H9 (cell line): ENCODE data around the gene NDP. TPM values are rescaled to one million over a fixed set of nuclear protein-coding genes. Genes with fewer than 3 reads are reported as not detected.

Experiments
- DNase-seq: peaks from one replicate; pipeline ENCODE4 v3.0.0-alpha.2; 2017
- H2AFZ ChIP-seq: one replicate; pipeline ENCODE4 v1.6.1; 2013; ENCODE audit warnings: mild to moderate bottlenecking, low read length, control low read depth, moderate library complexity
- H2AK5ac ChIP-seq: 2 replicates; pipeline ENCODE4 v1.6.1; 2013; ENCODE audit warnings: low read length, control low read depth, mixed read lengths; ENCODE audit not compliant: insufficient read length
- H2BK120ac ChIP-seq: one replicate; pipeline ENCODE4 v1.6.1; 2013; ENCODE audit warnings: low read depth, mild to moderate bottlenecking, low read length, control low read depth, inconsistent platforms; ENCODE audit not compliant: poor library complexity, severe bottlenecking
- H2BK12ac ChIP-seq: 2 replicates; pipeline ENCODE4 v1.6.1; 2013; ENCODE audit warnings: low read length, control low read depth, mixed read lengths, low read depth; ENCODE audit not compliant: insufficient read length
- H2BK15ac ChIP-seq: 2 replicates; pipeline ENCODE4 v1.6.1; 2013; ENCODE audit warnings: low read depth, low read length, control low read depth
- H2BK20ac ChIP-seq: one replicate; pipeline ENCODE4 v1.6.1; 2013; ENCODE audit warnings: low read depth, mild to moderate bottlenecking, low read length, control low read depth, inconsistent platforms; ENCODE audit not compliant: poor library complexity, severe bottlenecking
- H2BK5ac ChIP-seq: 2 replicates; pipeline ENCODE4 v1.6.1; 2013; ENCODE audit warnings: low read length, control low read depth, mixed read lengths; ENCODE audit not compliant: insufficient read length
- H3K14ac ChIP-seq: 2 replicates; pipeline ENCODE4 v1.6.1; 2013; ENCODE audit warnings: low read length, control low read depth; ENCODE audit not compliant: insufficient read depth
- H3K18ac ChIP-seq: 2 replicates; pipeline ENCODE4 v1.6.1; 2013; ENCODE audit warnings: low read depth, mild to moderate bottlenecking, mixed read lengths, low read length, control low read depth; ENCODE audit not compliant: insufficient read length
- H3K23ac ChIP-seq: 2 replicates; pipeline ENCODE4 v1.6.1; 2013; ENCODE audit warnings: low read length, control low read depth, mixed read lengths, low read depth; ENCODE audit not compliant: insufficient read length
- H3K23me2 ChIP-seq: 2 replicates; pipeline ENCODE4 v1.6.1; 2013; ENCODE audit warnings: low read depth, mild to moderate bottlenecking, mixed read lengths, low read length, control low read depth; ENCODE audit not compliant: insufficient read length, poor library complexity, severe bottlenecking
- H3K27ac ChIP-seq: 2 replicates; pipeline ENCODE4 v1.5.1; 2013; ENCODE audit warnings: low read length, control low read depth, mixed read lengths, low read depth; ENCODE audit not compliant: insufficient read length
- H3K27me3 ChIP-seq: 2 replicates; pipeline ENCODE4 v1.6.1; 2013; ENCODE audit warnings: low read length, control low read depth, inconsistent platforms; ENCODE audit not compliant: insufficient read depth
- H3K4ac ChIP-seq: 2 replicates; pipeline ENCODE4 v1.6.1; 2013; ENCODE audit warnings: low read depth, mild to moderate bottlenecking, control low read depth, inconsistent platforms, low read length, moderate library complexity
- H3K4me1 ChIP-seq: 2 replicates; pipeline ENCODE4 v1.6.1; 2013; ENCODE audit warnings: low read length, control low read depth, inconsistent platforms; ENCODE audit not compliant: insufficient read depth
- H3K4me2 ChIP-seq: 2 replicates; pipeline ENCODE4 v1.6.1; 2013; ENCODE audit warnings: low read length, control low read depth, mixed read lengths; ENCODE audit not compliant: insufficient read length, insufficient read depth
- H3K56ac ChIP-seq: 2 replicates; pipeline ENCODE4 v1.6.1; 2013; ENCODE audit warnings: low read depth, mild to moderate bottlenecking, mixed read lengths, low read length, control low read depth; ENCODE audit not compliant: insufficient read length
- H3K79me1 ChIP-seq: 2 replicates; pipeline ENCODE4 v1.6.1; 2013; ENCODE audit warnings: low read depth, mild to moderate bottlenecking, moderate library complexity, low read length, control low read depth, inconsistent platforms; ENCODE audit not compliant: insufficient read depth, poor library complexity, severe bottlenecking
- H3K79me2 ChIP-seq: 2 replicates; pipeline ENCODE4 v1.6.1; 2013; ENCODE audit warnings: low read length, control low read depth, inconsistent platforms; ENCODE audit not compliant: insufficient read depth
- H3K9ac ChIP-seq: 2 replicates; pipeline ENCODE4 v1.6.1; 2013; ENCODE audit warnings: low read length, control low read depth, mixed read lengths; ENCODE audit not compliant: insufficient read length; ENCODE audit errors: extremely low read depth
- H3K9me3 ChIP-seq: one replicate; pipeline ENCODE4 v1.6.1; 2013; ENCODE audit warnings: low read depth, low read length, inconsistent platforms; ENCODE audit not compliant: control insufficient read depth
- H3T11ph ChIP-seq: one replicate; pipeline ENCODE4 v1.6.1; 2013; ENCODE audit warnings: mild to moderate bottlenecking, low read length, control low read depth, inconsistent platforms
- H4K20me1 ChIP-seq: one replicate; pipeline ENCODE4 v1.6.1; 2013; ENCODE audit not compliant: control insufficient read depth, insufficient read length, insufficient read depth
- H4K5ac ChIP-seq: 2 replicates; pipeline ENCODE4 v1.6.1; 2013; ENCODE audit warnings: low read depth, mild to moderate bottlenecking, mixed read lengths, low read length, control low read depth; ENCODE audit not compliant: insufficient read length
- H4K8ac ChIP-seq: replicated peaks from 2 replicates; pipeline ENCODE4 v1.6.1; 2013; ENCODE audit warnings: low read length, control low read depth, mixed read lengths, low read depth; ENCODE audit not compliant: insufficient read length
- H4K91ac ChIP-seq: 2 replicates; pipeline ENCODE4 v1.6.1; 2013; ENCODE audit warnings: low read depth, mild to moderate bottlenecking, moderate library complexity, mixed read lengths, low read length, control low read depth; ENCODE audit not compliant: insufficient read length
- H3K27ac Mint-ChIP-seq, 3 experiments: 2 replicates in 2 of 3; 3 replicates in 1 of 3; pipeline ENCODE4 v1.8.0; 2020 to 2021; ENCODE audit warnings: mixed read lengths in 3 of 3, mild to moderate bottlenecking in 1 of 3, moderate library complexity in 1 of 3
- H3K27me3 Mint-ChIP-seq: 2 replicates; pipeline ENCODE4 v1.8.0; 2021; ENCODE audit warnings: low read depth, mild to moderate bottlenecking, moderate library complexity, mixed read lengths
- H3K36me3 Mint-ChIP-seq, 3 experiments: 2 replicates in 2 of 3; 3 replicates in 1 of 3; pipeline ENCODE4 v1.8.0; 2020 to 2021; ENCODE audit warnings: low read depth in 3 of 3, mixed read lengths in 3 of 3; ENCODE audit not compliant: insufficient read depth in 1 of 3
- H3K4me1 Mint-ChIP-seq, 2 experiments: 2 replicates each; pipeline ENCODE4 v1.8.0; 2020; ENCODE audit warnings: mixed read lengths in 2 of 2
- H3K4me3 Mint-ChIP-seq, 2 experiments: 2 replicates in 1 of 2; 3 replicates in 1 of 2; pipeline ENCODE4 v1.8.0; 2020 to 2021; ENCODE audit warnings: mild to moderate bottlenecking in 2 of 2, mixed read lengths in 2 of 2, moderate library complexity in 1 of 2
- H3K9me3 Mint-ChIP-seq, 2 experiments: 2 replicates in 1 of 2; 3 replicates in 1 of 2; pipeline ENCODE4 v1.8.0; 2020; ENCODE audit warnings: mild to moderate bottlenecking in 2 of 2, mixed read lengths in 2 of 2, moderate library complexity in 1 of 2
- WGBS: extraction: QIAGEN DNeasy Blood & Tissue Kit; methylation state at CpG from one replicate; pipeline ENCODE4 v1.1.7; 2013; ENCODE audit warnings: missing lambda C conversion rate, low lambda C conversion rate, mixed read lengths; ENCODE audit not compliant: insufficient read length; ENCODE audit errors: extremely low coverage; 5-methylcytosine and 5-hydroxymethylcytosine counted together
- total RNA-seq: library from RNA; stranded (reverse); gene quantifications from 2 replicates; pipeline ENCODE4 v1.2.1, GENCODE V29; 2021
- TF ChIP-seq, protein P1 (sequence below): fragments of 200-600 bp; sonication (generic); conservative IDR thresholded peaks from 3 replicates; pipeline ENCODE4 v1.8.0; 2021; ENCODE audit warnings: antibody characterized with exemption, mild to moderate bottlenecking

NDP gene
- total RNA-seq, 1 experiment from 2014 or later, result not detected

DNA sequence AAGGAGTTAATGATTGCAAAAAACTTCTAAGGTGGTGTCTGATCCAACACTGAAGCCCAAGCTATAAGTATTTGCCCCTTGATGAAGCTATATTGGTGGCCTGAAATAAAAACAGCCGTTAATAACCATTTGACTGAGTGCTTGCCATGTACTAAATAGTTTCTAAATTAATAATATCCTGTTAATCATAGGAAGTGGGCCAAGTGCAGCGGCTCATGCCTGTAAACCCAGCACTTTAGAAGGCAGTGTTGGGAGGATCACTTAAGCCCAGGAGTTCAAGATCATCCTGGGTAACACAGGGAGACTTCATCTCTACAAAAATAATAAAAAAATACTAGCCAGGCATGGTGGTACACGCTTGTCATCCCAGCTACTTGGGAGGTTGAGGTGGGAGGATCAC lies 8.3 kb downstream of the NDP start:
- TF ChIP-seq, protein P1, sequence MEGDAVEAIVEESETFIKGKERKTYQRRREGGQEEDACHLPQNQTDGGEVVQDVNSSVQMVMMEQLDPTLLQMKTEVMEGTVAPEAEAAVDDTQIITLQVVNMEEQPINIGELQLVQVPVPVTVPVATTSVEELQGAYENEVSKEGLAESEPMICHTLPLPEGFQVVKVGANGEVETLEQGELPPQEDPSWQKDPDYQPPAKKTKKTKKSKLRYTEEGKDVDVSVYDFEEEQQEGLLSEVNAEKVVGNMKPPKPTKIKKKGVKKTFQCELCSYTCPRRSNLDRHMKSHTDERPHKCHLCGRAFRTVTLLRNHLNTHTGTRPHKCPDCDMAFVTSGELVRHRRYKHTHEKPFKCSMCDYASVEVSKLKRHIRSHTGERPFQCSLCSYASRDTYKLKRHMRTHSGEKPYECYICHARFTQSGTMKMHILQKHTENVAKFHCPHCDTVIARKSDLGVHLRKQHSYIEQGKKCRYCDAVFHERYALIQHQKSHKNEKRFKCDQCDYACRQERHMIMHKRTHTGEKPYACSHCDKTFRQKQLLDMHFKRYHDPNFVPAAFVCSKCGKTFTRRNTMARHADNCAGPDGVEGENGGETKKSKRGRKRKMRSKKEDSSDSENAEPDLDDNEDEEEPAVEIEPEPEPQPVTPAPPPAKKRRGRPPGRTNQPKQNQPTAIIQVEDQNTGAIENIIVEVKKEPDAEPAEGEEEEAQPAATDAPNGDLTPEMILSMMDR, result no peak
- Histone ChIP-seq H2BK20ac (no peak overlapping the region), H3K14ac (no peak overlapping the region), H3K23me2 (no peaks in the 10 kb centered on the region), H3K18ac (no peak overlapping the region), H2BK12ac (no peak overlapping the region), H3T11ph (no peak overlapping the region), H4K20me1 (no peaks in the 10 kb centered on the region), H2BK5ac (no peak overlapping the region), H3K79me2 (no peaks in the 10 kb centered on the region), H3K4ac (no peak overlapping the region), H3K4me1 (no peaks in the 10 kb centered on the region), H3K9me3 (peaks cover 35% of the 10 kb centered on the region), H4K5ac (no peak overlapping the region), H3K27me3 (no peaks in the 10 kb centered on the region), H4K8ac (no peak overlapping the region), H2BK120ac (no peak overlapping the region), H3K56ac (no peak overlapping the region), H2BK15ac (no peak overlapping the region), H2AK5ac (no peak overlapping the region), H3K4me2 (no peak overlapping the region), H2AFZ (no peak overlapping the region), H3K9ac (no peak overlapping the region), H3K27ac (no peak overlapping the region), H4K91ac (no peak overlapping the region), H3K79me1 (no peaks in the 10 kb centered on the region), H3K23ac (no peak overlapping the region)
- WGBS, result no CpG with 5 or more reads among the region's 3 CpGs
- DNase-seq, result no peak
- Mint-ChIP-seq H3K9me3 (peaks cover 60 to 71% of the 10 kb centered on the region in 2 experiments), H3K27ac (no peak overlapping the region), H3K4me1 (peaks cover 10 to 11% of the 10 kb centered on the region in 2 experiments; a peak in 3 of 4 replicates), H3K36me3 (peaks cover 0 to 6% (median 6%) of the 10 kb centered on the region in 3 experiments; a peak in 3 of 7 replicates), H3K4me3 (no peak overlapping the region), H3K27me3 (peaks cover 4% of the 10 kb centered on the region)
